H1 (cell line): Measurements from ENCODE around the gene TBC1D7. TPM values are rescaled to one million over a fixed set of nuclear protein-coding genes. Genes with fewer than 3 reads are reported as not detected.

ENCODE experiments used
- CTCF ChIA-PET: fragments of 300-600 bp; sonication (Branson Sonifier 250); formaldehyde crosslinking; loops from one replicate; lab custom pipeline; 2021; ENCODE audit not compliant: partially characterized antibody; lab: Charles Lee
- POLR2A ChIA-PET: fragments of 300-600 bp; sonication (Branson Sonifier 250); formaldehyde crosslinking; loops from one replicate; lab custom pipeline; 2021; ENCODE audit warnings: inconsistent platforms; ENCODE audit not compliant: partially characterized antibody; lab: Charles Lee
- DNase-seq, 2 experiments: peaks; one replicate each; pipeline versions ENCODE4 v3.0.0 to v3.0.0-alpha.2; 2010 to 2022; ENCODE audit warnings: low spot score in 2 of 2, low read depth in 1 of 2, mixed read lengths in 1 of 2
- FAIRE-seq: peaks from 2 replicates; lab custom pipeline; 2011; peaks lifted over from hg19 to GRCh38; lab: Jason Lieb, UNC
- H2AFZ ChIP-seq: 2 replicates; pipeline ENCODE4 v1.8.1; 2012; ENCODE audit warnings: low read length, inconsistent platforms
- H2AK5ac ChIP-seq: 2 replicates; pipeline ENCODE4 v1.6.1; 2013; ENCODE audit warnings: low read depth, low read length
- H2BK120ac ChIP-seq: replicated peaks from 2 replicates; pipeline ENCODE3; 2013; ENCODE audit warnings: low read depth, low read length, inconsistent platforms
- H2BK12ac ChIP-seq: 2 replicates; pipeline ENCODE4 v1.6.1; 2013; ENCODE audit warnings: low read depth, low read length
- H2BK15ac ChIP-seq: 2 replicates; pipeline ENCODE4 v1.6.1; 2013; ENCODE audit warnings: low read length
- H2BK20ac ChIP-seq: 2 replicates; pipeline ENCODE4 v1.6.1; 2013; ENCODE audit warnings: low read length
- H2BK5ac ChIP-seq: 2 replicates; pipeline ENCODE4 v1.6.1; 2013; ENCODE audit warnings: low read depth, low read length
- H3K14ac ChIP-seq: 2 replicates; pipeline ENCODE4 v1.6.1; 2013; ENCODE audit warnings: inconsistent platforms; ENCODE audit not compliant: insufficient read length
- H3K18ac ChIP-seq: 2 replicates; pipeline ENCODE4 v1.6.1; 2013; ENCODE audit warnings: low read length; ENCODE audit errors: extremely low read depth
- H3K23ac ChIP-seq: 2 replicates; pipeline ENCODE4 v1.6.1; 2013; ENCODE audit warnings: inconsistent platforms; ENCODE audit not compliant: insufficient read length
- H3K23me2 ChIP-seq: 2 replicates; pipeline ENCODE4 v1.6.1; 2013; ENCODE audit warnings: low read depth, low read length
- H3K27ac ChIP-seq: 2 replicates; pipeline ENCODE4 v1.6.1; 2011; ENCODE audit warnings: low read depth, low read length, inconsistent platforms
- H3K27me3 ChIP-seq, 4 experiments: replicated peaks in 1 of 4; 1 replicate in 1 of 4; 2 replicates in 3 of 4; pipeline versions ENCODE4 v1.6.1 to v1.8.1; 2011 to 2013; ENCODE audit warnings: low read length in 3 of 4, mild to moderate bottlenecking in 3 of 4, inconsistent platforms in 2 of 4, mixed read lengths in 2 of 4, moderate library complexity in 1 of 4; ENCODE audit not compliant: control insufficient read depth in 3 of 4, insufficient read depth in 3 of 4; ENCODE audit errors: extremely low read depth in 1 of 4
- H3K36me3 ChIP-seq, 4 experiments: 2 replicates each; pipeline versions ENCODE4 v1.6.1 to v1.8.1; 2011 to 2013; ENCODE audit warnings: mild to moderate bottlenecking in 4 of 4, low read length in 3 of 4, moderate library complexity in 2 of 4, control low read depth in 1 of 4, inconsistent platforms in 1 of 4; ENCODE audit not compliant: insufficient read depth in 4 of 4, control insufficient read depth in 2 of 4
- H3K4ac ChIP-seq: replicated peaks from 2 replicates; pipeline ENCODE3; 2013; ENCODE audit warnings: low read length, low read depth, mixed read lengths, inconsistent platforms; ENCODE audit not compliant: insufficient read length
- H3K4me1 ChIP-seq, 4 experiments: replicated peaks in 1 of 4; 1 replicate in 1 of 4; 2 replicates in 3 of 4; pipeline versions ENCODE4 v1.6.1 to v1.8.1; 2011 to 2013; ENCODE audit warnings: low read length in 3 of 4, inconsistent platforms in 2 of 4, mixed read lengths in 1 of 4; ENCODE audit not compliant: insufficient read depth in 4 of 4, control insufficient read depth in 3 of 4
- H3K4me2 ChIP-seq, 2 experiments: 2 replicates each; pipeline versions ENCODE4 v1.6.1 to v1.8.1; 2011 to 2013; ENCODE audit warnings: low read depth in 2 of 2, low read length in 2 of 2, control low read depth in 1 of 2, inconsistent platforms in 1 of 2, mild to moderate bottlenecking in 1 of 2; ENCODE audit not compliant: insufficient read depth in 1 of 2
- H3K4me3 ChIP-seq, 4 experiments: fragments of 200-600, 300-600 bp in 1 of 4; sonication (generic), shearing (Covaris generic), sonication (Bioruptor Twin) in 1 of 4; 2 replicates each; pipeline versions ENCODE4 v1.5.1 to v1.8.1; 2011 to 2016; ENCODE audit warnings: low read length in 4 of 4, low read depth in 3 of 4, control low read depth in 2 of 4, inconsistent platforms in 2 of 4, mild to moderate bottlenecking in 2 of 4, mixed read lengths in 1 of 4, moderate library complexity in 1 of 4; ENCODE audit not compliant: insufficient read depth in 2 of 4; ENCODE audit errors: extremely low read depth in 1 of 4
- H3K56ac ChIP-seq: replicated peaks from 2 replicates; pipeline ENCODE3; 2013; ENCODE audit warnings: low read depth, mild to moderate bottlenecking, mixed read lengths, low read length, inconsistent platforms; ENCODE audit not compliant: insufficient read length
- H3K79me1 ChIP-seq: 2 replicates; pipeline ENCODE4 v1.6.1; 2013; ENCODE audit warnings: low read depth, low read length, control low read depth
- H3K79me2 ChIP-seq, 2 experiments: 2 replicates each; pipeline versions ENCODE4 v1.6.1 to v1.8.1; 2012 to 2013; ENCODE audit warnings: low read length in 2 of 2, mild to moderate bottlenecking in 2 of 2, inconsistent platforms in 1 of 2; ENCODE audit not compliant: insufficient read depth in 2 of 2, control insufficient read depth in 1 of 2
- H3K9ac ChIP-seq, 4 experiments: replicated peaks in 1 of 4; 1 replicate in 1 of 4; 2 replicates in 3 of 4; pipeline versions ENCODE4 v1.6.1 to v1.8.1; 2011 to 2013; ENCODE audit warnings: low read depth in 3 of 4, low read length in 3 of 4, control low read depth in 2 of 4, mild to moderate bottlenecking in 2 of 4, moderate library complexity in 2 of 4, inconsistent platforms in 1 of 4; ENCODE audit errors: extremely low read depth in 1 of 4
- H3K9me3 ChIP-seq, 2 experiments: 2 replicates each; pipeline versions ENCODE4 v1.6.1 to v1.8.1; 2012 to 2013; ENCODE audit warnings: mild to moderate bottlenecking in 2 of 2, moderate library complexity in 2 of 2, control low read depth in 1 of 2, inconsistent platforms in 1 of 2, low read depth in 1 of 2, low read length in 1 of 2, mixed read lengths in 1 of 2; ENCODE audit not compliant: insufficient read depth in 2 of 2
- H4K20me1 ChIP-seq, 2 experiments: replicated peaks in 1 of 2; 2 replicates each; pipeline versions ENCODE3 to v1.8.1; 2011 to 2013; ENCODE audit warnings: inconsistent platforms in 2 of 2, low read length in 2 of 2, mild to moderate bottlenecking in 1 of 2; ENCODE audit not compliant: insufficient read depth in 2 of 2, control insufficient read depth in 1 of 2
- H4K5ac ChIP-seq: 2 replicates; pipeline ENCODE4 v1.6.1; 2013; ENCODE audit warnings: low read length, low read depth, mixed read lengths, inconsistent platforms; ENCODE audit not compliant: insufficient read length
- H4K8ac ChIP-seq: 2 replicates; pipeline ENCODE4 v1.8.0; 2013; ENCODE audit warnings: mild to moderate bottlenecking, moderate library complexity, low read length, inconsistent platforms; ENCODE audit not compliant: insufficient read depth; ENCODE audit errors: extremely low read depth
- H4K91ac ChIP-seq: replicated peaks from 2 replicates; pipeline ENCODE3; 2013; ENCODE audit warnings: low read length, mixed read lengths, inconsistent platforms; ENCODE audit not compliant: insufficient read length
- CREB1 ChIP-seq: IDR thresholded peaks from 2 replicates; pipeline ENCODE4 v1.6.1; 2012; ENCODE audit warnings: inconsistent platforms
- JUN ChIP-seq: IDR thresholded peaks from 2 replicates; pipeline ENCODE4 v1.6.1; 2011; ENCODE audit warnings: low read depth, mild to moderate bottlenecking, improper control_type of control experiment, low read length
- KDM5A ChIP-seq: fragments of 200-600 bp; IDR thresholded peaks from 2 replicates; pipeline ENCODE4 v1.7.1; 2012; ENCODE audit warnings: mild to moderate bottlenecking, low read length, inconsistent platforms, mixed read lengths
- NANOG ChIP-seq: IDR thresholded peaks from 2 replicates; pipeline ENCODE4 v1.6.1; 2011; ENCODE audit warnings: low read length, low read depth, mild to moderate bottlenecking, inconsistent platforms; ENCODE audit not compliant: insufficient read depth, poor library complexity, severe bottlenecking
- SIN3A ChIP-seq, 2 experiments: IDR thresholded peaks in 1 of 2; conservative IDR thresholded peaks in 1 of 2; 2 replicates each; pipeline ENCODE4 v1.6.1; 2011 to 2012; ENCODE audit warnings: low read length in 2 of 2, improper control_type of control experiment in 1 of 2, low read depth in 1 of 2, mild to moderate bottlenecking in 1 of 2
- SIX5 ChIP-seq: IDR thresholded peaks from 2 replicates; pipeline ENCODE4 v1.6.1; 2011; ENCODE audit warnings: mild to moderate bottlenecking, low read depth, low read length
- SP2 ChIP-seq: IDR thresholded peaks from 2 replicates; pipeline ENCODE4 v1.6.1; 2012; ENCODE audit warnings: mild to moderate bottlenecking, low read length, inconsistent platforms
- SUZ12 ChIP-seq: fragments of 200-600 bp; sonication (generic); IDR thresholded peaks from 2 replicates; pipeline ENCODE4 v1.6.1; 2012; ENCODE audit warnings: mild to moderate bottlenecking, inconsistent platforms, low read length, moderate library complexity, mixed read lengths
- USF2 ChIP-seq: IDR thresholded peaks from 2 replicates; pipeline ENCODE4 v1.6.1; 2011; ENCODE audit warnings: low read length, improper control_type of control experiment
- YY1 ChIP-seq: IDR thresholded peaks from 2 replicates; pipeline ENCODE4 v1.6.1; 2011; ENCODE audit warnings: low read depth, mild to moderate bottlenecking, low read length
- WGBS, 2 experiments: shearing (Covaris generic) in 1 of 2; methylation state at CpG; one replicate each; pipeline versions ENCODE4 v1.1.6 to v1.1.7; 2013 to 2015; ENCODE audit warnings: low lambda C conversion rate in 2 of 2, mixed read lengths in 2 of 2, inconsistent platforms in 1 of 2, low coverage in 1 of 2, missing lambda C conversion rate in 1 of 2; ENCODE audit not compliant: insufficient replicate concordance in 2 of 2, insufficient coverage in 1 of 2, insufficient read length in 1 of 2; ENCODE audit errors: extremely low coverage in 1 of 2, missing lambda C conversion rate in 1 of 2; 5-methylcytosine and 5-hydroxymethylcytosine counted together
- polyA plus RNA-seq, 7 experiments: library from polyadenylated mRNA; depleted of rRNA in 3 of 7; stranded (reverse) in 5 of 7; unstranded in 2 of 7; fragments of >200 nt in 5 of 7; fragments of 200-250 nt in 2 of 7; gene quantifications; 1 replicate in 5 of 7; 2 replicates in 1 of 7; 4 replicates in 1 of 7; pipeline versions ENCODE4 v1.2.1 to v1.2.3, GENCODE V29; 2011 to 2013; ENCODE audit warnings: missing spikeins in 2 of 7, mixed read lengths in 2 of 7
- total RNA-seq: library from RNA; stranded (reverse); fragmentation: NEBNext Ultra II Directional; extraction: Animal tissue kit (Norgen Biotek cat#: 25700); gene quantifications from 2 replicates; pipeline ENCODE4 v1.2.1, GENCODE V29; 2021
- TF ChIP-seq, protein P1 (sequence below): IDR thresholded peaks from 2 replicates; pipeline ENCODE4 v1.6.1; 2012; ENCODE audit warnings: low read length, inconsistent platforms

The TBC1D7 gene
- total and polyA plus RNA-seq, 2 of the 8 experiments (the other 6 are each of a cell fraction or from before 2014, with no cell fraction given): 46.1 to 55.2 TPM

GRCh38 chr6:13261464-13261994 is 66.8 kb downstream of the TBC1D7 start:
- no peaks in the 10 kb centered on the region for H4K20me1 ChIP-seq
- DNase-seq: no peak
- no peak overlapping the region for H2AFZ ChIP-seq
- 0 out of 7 replicates have a peak, but pooled peaks cover 0 to 2% (median 0%) of the 10 kb centered on the region in 4 experiments for H3K4me1 ChIP-seq
- H3K4me2 ChIP-seq: no peak overlapping the region
- no peak overlapping the region for H2BK12ac ChIP-seq
- H3K79me2 ChIP-seq: no peaks in the 10 kb centered on the region; a peak in 1 of 4 replicates
- no peak overlapping the region for H3K27ac ChIP-seq
- POLR2A ChIA-PET: no interaction called here
- H3K79me1 ChIP-seq: no peaks in the 10 kb centered on the region; the same call in 1 of the 2 replicates
- no peak overlapping the region for H3K23ac ChIP-seq
- no peaks in the 10 kb centered on the region for H3K27me3 ChIP-seq
- H4K5ac ChIP-seq: no peak overlapping the region
- H2BK15ac ChIP-seq: no peak overlapping the region
- H3K9ac ChIP-seq: no peak overlapping the region
- FAIRE-seq: no peak
- H3K14ac ChIP-seq: no peak overlapping the region
- H4K91ac ChIP-seq: no peak overlapping the region
- no peak overlapping the region for H2AK5ac ChIP-seq
- H3K23me2 ChIP-seq: no peaks in the 10 kb centered on the region
- H2BK20ac ChIP-seq: no peak overlapping the region
- no peak overlapping the region for H3K18ac ChIP-seq
- no peak overlapping the region for H4K8ac ChIP-seq
- H2BK120ac ChIP-seq: no peak overlapping the region
- 89% methylated on average over 1 of the region's 1 CpG; no CpG with 5 or more reads in 1 of the 2 experiments for WGBS, 2 experiments
- no peaks in the 10 kb centered on the region for H3K36me3 ChIP-seq
- CTCF ChIA-PET: interaction anchor here (2.0 kb wide), 1 partner anchor 17 kb away, joined by 6 read pairs; no protein-coding TSS in a partner anchor
- no peak overlapping the region for H3K4me3 ChIP-seq
- H3K56ac ChIP-seq: no peak overlapping the region
- no peaks in the 10 kb centered on the region for H3K9me3 ChIP-seq
- H3K4ac ChIP-seq: no peak overlapping the region
- H2BK5ac ChIP-seq: no peak overlapping the region
- no peak for TF ChIP-seq NANOG
- no peak for TF ChIP-seq SIX5
- TF ChIP-seq USF2: no peak
- no peak for TF ChIP-seq KDM5A
- no peak for TF ChIP-seq SIN3A (conservative IDR thresholded peaks at IDR 0.05 in 1 of 2, IDR thresholded peaks at IDR 0.05 in 1 of 2; ENCODE audit: low read depth in 1 of 2, low read length in 2 of 2)
- TF ChIP-seq, protein P1, sequence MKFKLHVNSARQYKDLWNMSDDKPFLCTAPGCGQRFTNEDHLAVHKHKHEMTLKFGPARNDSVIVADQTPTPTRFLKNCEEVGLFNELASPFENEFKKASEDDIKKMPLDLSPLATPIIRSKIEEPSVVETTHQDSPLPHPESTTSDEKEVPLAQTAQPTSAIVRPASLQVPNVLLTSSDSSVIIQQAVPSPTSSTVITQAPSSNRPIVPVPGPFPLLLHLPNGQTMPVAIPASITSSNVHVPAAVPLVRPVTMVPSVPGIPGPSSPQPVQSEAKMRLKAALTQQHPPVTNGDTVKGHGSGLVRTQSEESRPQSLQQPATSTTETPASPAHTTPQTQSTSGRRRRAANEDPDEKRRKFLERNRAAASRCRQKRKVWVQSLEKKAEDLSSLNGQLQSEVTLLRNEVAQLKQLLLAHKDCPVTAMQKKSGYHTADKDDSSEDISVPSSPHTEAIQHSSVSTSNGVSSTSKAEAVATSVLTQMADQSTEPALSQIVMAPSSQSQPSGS: no peak
- TF ChIP-seq YY1: no peak
- TF ChIP-seq JUN: no peak
- no peak for TF ChIP-seq CREB1
- no peak for TF ChIP-seq SUZ12
- no peak for TF ChIP-seq SP2
